Mesothelial cell of epicardium (in vitro differentiated cells): ENCODE data around the gene FNIP1. TPM values are rescaled to one million over a fixed set of nuclear protein-coding genes. Genes with fewer than 3 reads are reported as not detected.

ENCODE experiments used
- DNase-seq, 2 experiments: peaks; one replicate each; pipeline ENCODE4 v3.0.0; 2021; ENCODE audit warnings: low spot score in 2 of 2; ENCODE audit not compliant: unreplicated experiment in 2 of 2
- H3K27ac Mint-ChIP-seq: 2 replicates; pipeline ENCODE4 v1.8.0; 2021; ENCODE audit warnings: mixed read lengths
- H3K27me3 Mint-ChIP-seq: 2 replicates; pipeline ENCODE4 v1.8.0; 2021; ENCODE audit warnings: low read depth, mixed read lengths
- H3K36me3 Mint-ChIP-seq: 2 replicates; pipeline ENCODE4 v1.8.0; 2021; ENCODE audit warnings: mixed read lengths
- H3K4me1 Mint-ChIP-seq: 2 replicates; pipeline ENCODE4 v1.8.0; 2021; ENCODE audit warnings: mixed read lengths
- H3K4me3 Mint-ChIP-seq: 2 replicates; pipeline ENCODE4 v1.8.0; 2021; ENCODE audit warnings: mild to moderate bottlenecking, moderate library complexity, mixed read lengths
- H3K9me3 Mint-ChIP-seq: 2 replicates; pipeline ENCODE4 v1.8.0; 2021; ENCODE audit warnings: mixed read lengths
- CTCF ChIP-seq: fragments of 200-600 bp; sonication (generic); IDR thresholded peaks from one replicate; pipeline ENCODE4 v1.5.0; 2021; ENCODE audit warnings: antibody characterized with exemption; ENCODE audit not compliant: unreplicated experiment
- total RNA-seq: library from RNA; stranded (reverse); gene quantifications from 3 replicates; pipeline ENCODE4 v1.2.1, GENCODE V29; 2021

FNIP1 gene
- total RNA-seq, 1 donor from 2014 or later = 35.1 TPM

- Mint-ChIP-seq H3K36me3 (peaks cover 2% of the 10 kb centered on the region), H3K27me3 (no peaks in the 10 kb centered on the region), H3K4me3 (no peak overlapping the region), H3K4me1 (peaks cover 4% of the 10 kb centered on the region), H3K27ac (no peak overlapping the region), H3K9me3 (no peaks in the 10 kb centered on the region)
- TF ChIP-seq CTCF = no peak
- no peak for DNase-seq
These were observed 22.0 kb downstream of the FNIP1 start for GRCh38 chr5:131774652-131775367.

GRCh38 chr5:131773805-131774204, 23.0 kb downstream of the FNIP1 start:
- Mint-ChIP-seq H3K9me3 (no peaks in the 10 kb centered on the region), H3K27ac (no peak overlapping the region), H3K4me3 (no peak overlapping the region), H3K4me1 (peaks cover 7% of the 10 kb centered on the region), H3K27me3 (no peaks in the 10 kb centered on the region), H3K36me3 (peaks cover 2% of the 10 kb centered on the region)
- no peak for TF ChIP-seq CTCF
- no peak for DNase-seq

GRCh38 chr5:131771692-131772091, 25.1 kb downstream of the FNIP1 start:
- DNase-seq = no peak
- peaks cover 3% of the 10 kb centered on the region for H3K9me3 Mint-ChIP-seq
- H3K36me3 Mint-ChIP-seq = peaks cover 4% of the 10 kb centered on the region
- no peak overlapping the region for H3K4me3 Mint-ChIP-seq
- no peak for TF ChIP-seq CTCF
- H3K27me3 Mint-ChIP-seq = no peaks in the 10 kb centered on the region
- no peak overlapping the region for H3K27ac Mint-ChIP-seq
- peaks cover 7% of the 10 kb centered on the region for H3K4me1 Mint-ChIP-seq

GRCh38 chr5:131769961-131770360, 26.9 kb downstream of the FNIP1 start:
- no peak for DNase-seq
- Mint-ChIP-seq H3K27me3 (no peaks in the 10 kb centered on the region), H3K9me3 (peaks cover 4% of the 10 kb centered on the region), H3K36me3 (peaks cover 5% of the 10 kb centered on the region), H3K4me1 (peaks cover 12% of the 10 kb centered on the region), H3K27ac (no peak overlapping the region), H3K4me3 (no peak overlapping the region)
- TF ChIP-seq CTCF = no peak

GRCh38 chr5:131769336-131769735, 27.5 kb downstream of the FNIP1 start:
- H3K4me3 Mint-ChIP-seq = no peak overlapping the region
- H3K27me3 Mint-ChIP-seq = no peaks in the 10 kb centered on the region
- H3K36me3 Mint-ChIP-seq = peaks cover 12% of the 10 kb centered on the region
- H3K4me1 Mint-ChIP-seq = peaks cover 11% of the 10 kb centered on the region
- H3K9me3 Mint-ChIP-seq = peaks cover 4% of the 10 kb centered on the region
- H3K27ac Mint-ChIP-seq = no peak overlapping the region
- DNase-seq = no peak
- TF ChIP-seq CTCF = no peak
